Transverse colon (tissue), 4 donors: ENCODE data around the gene INPP5K. TPM values are rescaled to one million over a fixed set of nuclear protein-coding genes. Genes with fewer than 3 reads are reported as not detected.

Experiments
- DNase-seq: peaks from one replicate; pipeline ENCODE4 v3.0.0-alpha.2; 2019
- H3K27ac ChIP-seq, 4 donors: fragments of 200-600 bp; sonication (generic); 2 replicates each; pipeline ENCODE4 v1.5.1; 2016 to 2018; ENCODE audit warnings: inconsistent platforms in 4 of 4
- H3K27me3 ChIP-seq: fragments of 200-600 bp; sonication (generic); 2 replicates; pipeline ENCODE4 v1.5.1; 2017; ENCODE audit warnings: inconsistent platforms
- H3K36me3 ChIP-seq, 4 donors: fragments of 200-600 bp; sonication (generic); 2 replicates each; pipeline ENCODE4 v1.5.1; 2017 to 2019; ENCODE audit warnings: inconsistent platforms in 4 of 4
- H3K4me1 ChIP-seq, 4 donors: fragments of 200-600 bp; sonication (generic); 2 replicates each; pipeline ENCODE4 v1.5.1; 2017 to 2020; ENCODE audit warnings: inconsistent platforms in 4 of 4
- H3K4me3 ChIP-seq, 4 donors: fragments of 200-600 bp; sonication (generic); 1 replicate in 1 of 4; 2 replicates in 3 of 4; pipeline versions ENCODE4 v1.5.1 to v1.6.1; 2017 to 2019; ENCODE audit warnings: inconsistent platforms in 4 of 4
- H3K9me3 ChIP-seq, 2 donors: fragments of 200-600 bp; sonication (generic); 2 replicates each; pipeline ENCODE4 v1.5.1; 2017 to 2019; ENCODE audit warnings: inconsistent platforms in 2 of 2
- EP300 ChIP-seq: sonication (generic); formaldehyde crosslinking; IDR thresholded peaks from one replicate; pipeline ENCODE4 v1.6.1; 2017; ENCODE audit warnings: antibody characterized with exemption, low read depth
- POLR2A ChIP-seq: fragments of 450-650 bp; IDR thresholded peaks from one replicate; pipeline ENCODE4 v1.6.1; 2016; ENCODE audit warnings: antibody characterized with exemption, mild to moderate bottlenecking, moderate library complexity
- POLR2AphosphoS5 ChIP-seq, 3 donors: sonication (generic); formaldehyde crosslinking; IDR thresholded peaks; one replicate each; pipeline ENCODE4 v1.6.1; 2016; ENCODE audit warnings: antibody characterized with exemption in 3 of 3
- WGBS, 2 donors: methylation state at CpG; one replicate each; pipeline ENCODE4 v1.1.5; 2018; ENCODE audit warnings: low coverage in 1 of 2; 5-methylcytosine and 5-hydroxymethylcytosine counted together
- in situ Hi-C, 4 donors: fragments of 200-750 bp; cut with MboI; loops; one replicate each; pipeline versions ENCODE4 v1.15.0 to v1.15.1; 2017; ENCODE audit warnings: low sequenced_read_pairs in 3 of 4, low pct_ligation_motif_present in 1 of 4, low pct_unique_long_range_greater_than_20kb in 1 of 4
- intact Hi-C: fragments of 100-400 bp; cut with DNase I; formaldehyde crosslinking; loops from one replicate; pipeline ENCODE4 v1.15.1; 2023; ENCODE audit warnings: low total_unique reads
- total RNA-seq, 4 donors: library from RNA; depleted of rRNA; stranded (reverse); fragments of >200 nt; gene quantifications; one replicate each; pipeline ENCODE4 v1.1.0, GENCODE V29; 2016
- TF ChIP-seq, protein P1 (sequence below), 5 experiments: fragments of 200-600 bp in 3 of 5; fragments of 450-650 bp in 2 of 5; sonication (generic) in 3 of 5; IDR thresholded peaks; 1 replicate in 2 of 5; 2 replicates in 3 of 5; pipeline ENCODE4 v1.5.1; 2016 to 2017; ENCODE audit warnings: antibody characterized with exemption in 5 of 5, inconsistent platforms in 3 of 5, mild to moderate bottlenecking in 2 of 5, moderate library complexity in 1 of 5

INPP5K gene
- total RNA-seq, 4 donors from 2014 or later: 10.9 to 114 (median 81.9) TPM

DNA sequence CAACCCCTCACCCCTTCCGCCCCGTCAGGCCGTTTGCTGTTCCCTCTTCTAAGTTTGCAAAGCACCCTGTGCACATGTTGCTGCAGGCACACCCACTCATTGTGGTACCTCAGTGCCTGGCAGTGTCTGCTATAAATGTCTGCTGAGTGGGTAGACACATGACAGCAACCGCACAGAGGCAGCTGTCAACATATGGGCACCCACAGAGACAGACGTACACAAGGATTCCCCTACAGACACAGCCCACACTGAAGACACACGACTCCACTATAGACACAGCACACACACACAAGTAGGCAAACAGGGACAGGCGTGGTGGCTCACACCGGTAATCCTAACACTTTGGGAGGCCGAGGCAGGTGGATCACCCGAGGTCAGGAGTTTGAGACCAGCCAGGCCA, 42.6 kb downstream of the INPP5K start:
- intact Hi-C loops: no loop called here
- Histone ChIP-seq H3K27ac (no peak overlapping the region), H3K36me3 (peaks cover 0 to 48% (median 23%) of the 10 kb centered on the region in 4 donors)

DNA sequence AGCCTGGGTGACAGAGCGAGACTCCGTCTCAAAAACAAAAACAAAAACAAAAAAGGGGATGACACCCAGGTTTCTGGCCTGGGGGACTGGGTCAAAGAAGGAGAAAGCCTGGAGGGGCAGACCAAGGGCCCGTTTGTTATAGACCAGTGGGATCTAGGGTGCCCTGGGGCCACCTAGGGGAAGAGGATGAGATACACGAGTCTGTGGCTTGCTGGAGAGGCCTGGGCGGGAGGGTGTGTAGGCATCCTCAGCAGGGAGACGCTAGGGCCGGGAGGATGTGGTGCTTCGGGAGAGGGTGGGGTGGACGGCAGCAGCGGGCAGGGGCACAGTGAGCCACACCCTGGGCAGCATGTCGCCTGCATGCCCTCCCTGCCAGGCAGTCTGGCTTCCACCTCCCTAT, 43.2 kb downstream of the INPP5K start:
- TF ChIP-seq EP300: no peak
- TF ChIP-seq, protein P1, sequence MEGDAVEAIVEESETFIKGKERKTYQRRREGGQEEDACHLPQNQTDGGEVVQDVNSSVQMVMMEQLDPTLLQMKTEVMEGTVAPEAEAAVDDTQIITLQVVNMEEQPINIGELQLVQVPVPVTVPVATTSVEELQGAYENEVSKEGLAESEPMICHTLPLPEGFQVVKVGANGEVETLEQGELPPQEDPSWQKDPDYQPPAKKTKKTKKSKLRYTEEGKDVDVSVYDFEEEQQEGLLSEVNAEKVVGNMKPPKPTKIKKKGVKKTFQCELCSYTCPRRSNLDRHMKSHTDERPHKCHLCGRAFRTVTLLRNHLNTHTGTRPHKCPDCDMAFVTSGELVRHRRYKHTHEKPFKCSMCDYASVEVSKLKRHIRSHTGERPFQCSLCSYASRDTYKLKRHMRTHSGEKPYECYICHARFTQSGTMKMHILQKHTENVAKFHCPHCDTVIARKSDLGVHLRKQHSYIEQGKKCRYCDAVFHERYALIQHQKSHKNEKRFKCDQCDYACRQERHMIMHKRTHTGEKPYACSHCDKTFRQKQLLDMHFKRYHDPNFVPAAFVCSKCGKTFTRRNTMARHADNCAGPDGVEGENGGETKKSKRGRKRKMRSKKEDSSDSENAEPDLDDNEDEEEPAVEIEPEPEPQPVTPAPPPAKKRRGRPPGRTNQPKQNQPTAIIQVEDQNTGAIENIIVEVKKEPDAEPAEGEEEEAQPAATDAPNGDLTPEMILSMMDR (IDR thresholded peaks at IDR 0.05): no peak
- no peak for TF ChIP-seq POLR2AphosphoS5 (IDR thresholded peaks at IDR 0.05)
- TF ChIP-seq POLR2A: no peak
- H3K9me3 ChIP-seq: no peaks in the 10 kb centered on the region
- H3K27me3 ChIP-seq: no peaks in the 10 kb centered on the region
- peaks cover 0 to 44% (median 21%) of the 10 kb centered on the region in 4 donors for H3K36me3 ChIP-seq
- 17 to 78% methylated on average over 1 to 11 of the region's 11 CpGs for WGBS, 2 donors
- H3K4me3 ChIP-seq: no peak overlapping the region
- H3K27ac ChIP-seq: no peak overlapping the region
- intact Hi-C loops (no loop called here), in situ Hi-C loops (no loop called here)
- DNase-seq: no peak
- H3K4me1 ChIP-seq: no peaks in the 10 kb centered on the region

More for the DNA sequence above, 42.6 kb downstream of the INPP5K start:
- no peaks in the 10 kb centered on the region for H3K9me3 ChIP-seq
- no peaks in the 10 kb centered on the region for H3K4me1 ChIP-seq
- in situ Hi-C loops: no loop called here
- no peak for TF ChIP-seq POLR2AphosphoS5 (IDR thresholded peaks at IDR 0.05)
- TF ChIP-seq, protein P1 (IDR thresholded peaks at IDR 0.05): no peak
- TF ChIP-seq EP300: no peak
- no peak for TF ChIP-seq POLR2A
- H3K4me3 ChIP-seq: no peak overlapping the region
- no peaks in the 10 kb centered on the region for H3K27me3 ChIP-seq
- WGBS, 2 donors: 84% methylated on average over 10 of the region's 10 CpGs; no CpG with 5 or more reads in 1 of the 2 donors
- no peak for DNase-seq

DNA sequence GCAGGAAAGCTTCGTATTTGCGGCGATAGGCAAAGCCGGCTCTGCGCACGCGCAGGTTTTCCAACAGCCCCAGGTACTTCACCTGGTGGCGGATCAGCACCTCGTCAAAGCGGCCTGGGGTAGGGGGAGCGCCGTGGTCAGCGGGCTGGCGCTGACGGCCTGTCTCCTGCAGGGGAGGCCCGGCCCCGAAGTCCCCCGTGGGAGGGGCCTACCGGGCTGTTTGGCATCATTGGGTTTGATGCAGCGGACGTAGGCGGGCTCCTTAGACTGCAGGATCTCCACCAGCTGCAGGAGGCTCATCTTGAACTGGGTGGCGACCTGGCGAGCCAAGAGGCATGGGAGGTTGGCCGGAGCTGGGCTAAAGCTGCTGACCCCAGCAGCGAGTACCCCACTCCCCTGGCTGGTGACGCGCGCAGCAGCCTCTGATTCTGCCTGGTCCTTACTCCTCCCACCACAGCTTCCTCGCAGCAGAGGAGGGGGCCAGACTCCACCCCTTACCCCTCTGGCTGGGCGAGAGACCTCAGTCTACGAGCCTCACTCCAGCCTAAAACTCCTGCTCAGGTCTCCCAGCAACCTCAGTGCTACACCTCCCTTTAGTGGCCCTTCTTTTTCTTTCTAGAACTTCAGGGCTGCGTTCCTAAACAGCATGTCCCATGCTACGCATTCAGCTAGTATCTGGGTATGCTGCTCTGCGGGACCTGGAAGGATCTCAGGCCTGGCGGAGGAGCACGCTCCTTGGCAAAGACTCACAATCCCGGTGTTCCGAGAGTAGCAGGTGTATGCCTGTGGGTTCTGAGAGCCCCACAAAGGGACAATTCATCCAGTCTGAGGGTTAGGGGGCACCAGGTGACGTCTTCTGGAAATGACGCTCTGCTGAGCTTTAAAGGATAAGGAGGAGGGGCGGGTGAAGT, 44.2 kb downstream of the INPP5K start:
- Histone ChIP-seq H3K36me3 (peaks cover 0 to 39% (median 18%) of the 10 kb centered on the region in 4 donors), H3K27me3 (no peaks in the 10 kb centered on the region), H3K4me3 (no peak overlapping the region), H3K4me1 (no peaks in the 10 kb centered on the region), H3K27ac (no peak overlapping the region), H3K9me3 (no peaks in the 10 kb centered on the region)
- 93 to 95% methylated on average over 4 to 41 of the region's 42 CpGs for WGBS, 2 donors
- DNase-seq: no peak
- TF ChIP-seq EP300 (no peak), POLR2AphosphoS5 (IDR thresholded peaks at IDR 0.05) (no peak)
- in situ Hi-C loops (no loop called here), intact Hi-C loops (no loop called here)

DNA sequence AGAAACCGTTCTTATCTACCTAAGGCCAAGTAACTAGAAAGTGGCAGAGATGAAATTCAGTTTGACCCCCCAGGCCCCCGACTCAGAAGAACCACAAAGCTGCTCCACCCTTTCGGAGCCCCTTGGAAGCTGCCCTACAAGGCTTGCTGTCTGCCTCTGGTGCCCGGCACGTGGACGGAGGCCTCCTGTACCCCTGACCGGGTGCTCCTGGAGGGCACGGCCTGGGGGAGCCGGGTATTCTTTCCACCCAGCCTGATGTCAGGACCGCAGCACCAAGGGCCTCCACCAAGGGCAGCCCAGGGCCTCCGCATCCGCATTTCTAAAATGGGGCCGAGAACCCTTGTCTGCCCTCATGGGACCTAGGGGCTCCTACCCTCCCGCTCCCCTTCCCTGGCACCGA, 44.9 kb downstream of the INPP5K start:
- WGBS, 2 donors: 96% methylated on average over 15 of the region's 15 CpGs; no CpG with 5 or more reads in 1 of the 2 donors
- in situ Hi-C loops (no loop called here), intact Hi-C loops (no loop called here)
- Histone ChIP-seq H3K27ac (no peak overlapping the region), H3K27me3 (no peaks in the 10 kb centered on the region), H3K4me3 (no peak overlapping the region), H3K4me1 (no peaks in the 10 kb centered on the region), H3K36me3 (peaks cover 0 to 40% (median 18%) of the 10 kb centered on the region in 4 donors), H3K9me3 (no peaks in the 10 kb centered on the region)
- TF ChIP-seq POLR2A: no peak
- TF ChIP-seq EP300: no peak
- TF ChIP-seq, protein P1 (IDR thresholded peaks at IDR 0.05): no peak
- TF ChIP-seq POLR2AphosphoS5 (IDR thresholded peaks at IDR 0.05): no peak
- no peak for DNase-seq
